Neural progenitor cell (in vitro differentiated cells): Measurements from ENCODE around the gene TFCP2. TPM values are rescaled to one million over a fixed set of nuclear protein-coding genes. Genes with fewer than 3 reads are reported as not detected.
A peak's percentile ranks its signal among the peaks of the same experiment; 100 is the strongest.

Experiments
- DNase-seq: peaks from one replicate; pipeline ENCODE4 v3.0.0-alpha.2; 2016; ENCODE audit warnings: low spot score
- H2AFZ ChIP-seq: fragments of 200-600 bp; sonication (generic); replicated peaks from 2 replicates; pipeline ENCODE4 v1.6.1; 2016; ENCODE audit warnings: antibody characterized with exemption
- H3F3A ChIP-seq: fragments of 200-600 bp; sonication (generic); 2 replicates; pipeline ENCODE4 v1.6.1; 2016; ENCODE audit warnings: antibody characterized with exemption, low read depth
- H3K27ac ChIP-seq: fragments of 200-600 bp; sonication (generic); 2 replicates; pipeline ENCODE4 v1.5.1; 2016; ENCODE audit warnings: mild to moderate bottlenecking
- H3K27me3 ChIP-seq: fragments of 200-600 bp; sonication (generic); 2 replicates; pipeline ENCODE4 v1.6.1; 2016; ENCODE audit warnings: mild to moderate bottlenecking, moderate library complexity
- H3K36me3 ChIP-seq: fragments of 200-600 bp; sonication (generic); 2 replicates; pipeline ENCODE4 v1.5.1; 2016
- H3K4me1 ChIP-seq: fragments of 200-600 bp; sonication (generic); 2 replicates; pipeline ENCODE4 v1.6.1; 2016; ENCODE audit warnings: mixed run types
- H3K4me2 ChIP-seq: fragments of 200-600 bp; sonication (generic); 2 replicates; pipeline ENCODE4 v1.6.1; 2016
- H3K4me3 ChIP-seq: fragments of 200-600 bp; sonication (generic); 2 replicates; pipeline ENCODE4 v1.5.1; 2016
- H3K79me2 ChIP-seq: fragments of 200-600 bp; sonication (generic); 2 replicates; pipeline ENCODE4 v1.6.1; 2016; ENCODE audit warnings: low read depth
- H3K9ac ChIP-seq: fragments of 200-600 bp; sonication (generic); 2 replicates; pipeline ENCODE4 v1.6.1; 2016
- H3K9me3 ChIP-seq: fragments of 200-600 bp; sonication (generic); 2 replicates; pipeline ENCODE4 v1.5.1; 2016; ENCODE audit warnings: low read depth
- H4K20me1 ChIP-seq: fragments of 200-600 bp; sonication (generic); 2 replicates; pipeline ENCODE4 v1.6.1; 2016; ENCODE audit warnings: low read depth
- H3K27ac Mint-ChIP-seq: 3 replicates; pipeline ENCODE4 v1.8.0; 2021; ENCODE audit warnings: mixed read lengths
- H3K27me3 Mint-ChIP-seq: 2 replicates; pipeline ENCODE4 v1.8.0; 2022; ENCODE audit warnings: low read depth, mild to moderate bottlenecking, inconsistent platforms, moderate library complexity, mixed read lengths; ENCODE audit not compliant: insufficient read depth
- H3K36me3 Mint-ChIP-seq: 3 replicates; pipeline ENCODE4 v1.8.0; 2021; ENCODE audit warnings: mixed read lengths
- H3K4me1 Mint-ChIP-seq: 3 replicates; pipeline ENCODE4 v1.8.0; 2021; ENCODE audit warnings: mixed read lengths
- H3K4me3 Mint-ChIP-seq: 3 replicates; pipeline ENCODE4 v1.8.0; 2021; ENCODE audit warnings: mild to moderate bottlenecking, moderate library complexity, mixed read lengths
- H3K9me3 Mint-ChIP-seq: 3 replicates; pipeline ENCODE4 v1.8.0; 2020; ENCODE audit warnings: mixed read lengths
- CTCF ChIP-seq: fragments of 200-600 bp; sonication (generic); IDR thresholded peaks from 2 replicates; pipeline ENCODE4 v1.5.1; 2017; ENCODE audit warnings: antibody characterized with exemption, mild to moderate bottlenecking
- EZH2 ChIP-seq: fragments of 200-600 bp; sonication (generic); IDR thresholded peaks from 2 replicates; pipeline ENCODE4 v1.6.1; 2017; ENCODE audit warnings: antibody characterized with exemption, mild to moderate bottlenecking, moderate library complexity
- EZH2phosphoT487 ChIP-seq: fragments of 200-600 bp; sonication (generic); IDR thresholded peaks from 2 replicates; pipeline ENCODE4 v1.6.1; 2017; ENCODE audit warnings: antibody characterized with exemption
- total RNA-seq: library from RNA; depleted of rRNA; stranded (reverse); fragments of >200 nt; gene quantifications from 2 replicates; pipeline ENCODE4 v1.2.3, GENCODE V29; 2015; ENCODE audit warnings: low replicate concordance

TFCP2 gene
- total RNA-seq, 1 donor from 2014 or later: 28.8 TPM

GRCh38 chr12:51156245-51156765, 16.6 kb downstream of the TFCP2 start:
- Histone ChIP-seq H3K9me3 (no peaks in the 10 kb centered on the region), H3K4me1 (no peaks in the 10 kb centered on the region), H3F3A (no peaks in the 10 kb centered on the region), H3K27ac (no peak overlapping the region), H3K79me2 (peaks cover 82% of the 10 kb centered on the region), H3K36me3 (no peaks in the 10 kb centered on the region), H4K20me1 (peaks cover 18% of the 10 kb centered on the region), H3K27me3 (no peaks in the 10 kb centered on the region), H2AFZ (no peak overlapping the region), H3K9ac (no peak overlapping the region), H3K4me3 (no peak overlapping the region), H3K4me2 (no peak overlapping the region)
- Mint-ChIP-seq H3K4me1 (peaks cover 4% of the 10 kb centered on the region), H3K27ac (no peak overlapping the region), H3K4me3 (no peak overlapping the region), H3K36me3 (peaks cover 5% of the 10 kb centered on the region), H3K9me3 (no peaks in the 10 kb centered on the region), H3K27me3 (no peaks in the 10 kb centered on the region)
- TF ChIP-seq EZH2 (no peak), CTCF (no peak), EZH2phosphoT487 (no peak)
- no peak for DNase-seq

GRCh38 chr12:51152953-51153352, 20.0 kb downstream of the TFCP2 start:
- Histone ChIP-seq H3K79me2 (peaks cover 81% of the 10 kb centered on the region), H3K4me2 (no peak overlapping the region), H3K27me3 (no peaks in the 10 kb centered on the region), H3K9ac (no peak overlapping the region), H2AFZ (no peak overlapping the region), H3K27ac (no peak overlapping the region), H4K20me1 (peaks cover 8% of the 10 kb centered on the region), H3F3A (no peaks in the 10 kb centered on the region), H3K4me1 (no peaks in the 10 kb centered on the region), H3K36me3 (no peaks in the 10 kb centered on the region), H3K9me3 (no peaks in the 10 kb centered on the region), H3K4me3 (no peak overlapping the region)
- no peak overlapping the region for H3K27ac Mint-ChIP-seq
- peaks cover 5% of the 10 kb centered on the region for H3K4me1 Mint-ChIP-seq
- DNase-seq: no peak
- H3K27me3 Mint-ChIP-seq: no peaks in the 10 kb centered on the region
- TF ChIP-seq CTCF: no peak
- no peak for TF ChIP-seq EZH2phosphoT487
- TF ChIP-seq EZH2: no peak
- H3K36me3 Mint-ChIP-seq: peaks cover 2% of the 10 kb centered on the region
- no peaks in the 10 kb centered on the region for H3K9me3 Mint-ChIP-seq
- no peak overlapping the region for H3K4me3 Mint-ChIP-seq

DNA sequence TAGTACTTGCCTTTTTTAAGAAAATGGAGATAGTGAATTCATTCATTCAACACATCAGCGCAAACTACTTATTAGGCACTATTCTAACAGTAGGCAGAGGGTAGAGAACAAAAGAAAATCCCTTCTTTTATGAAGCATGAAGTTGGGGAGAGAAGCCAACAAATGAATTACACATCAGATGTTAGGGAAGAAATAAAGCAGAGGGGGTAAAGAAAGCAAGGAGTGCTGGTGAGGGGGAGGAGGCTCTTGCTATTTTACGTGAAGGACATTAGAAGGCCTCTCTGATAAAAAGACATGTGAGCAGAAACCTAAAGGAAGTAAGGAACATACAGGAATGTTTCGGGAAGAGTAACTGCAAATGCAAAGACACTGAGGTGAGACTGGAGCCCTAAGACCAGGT, 22.2 kb downstream of the TFCP2 start:
- H3K9me3 Mint-ChIP-seq: no peaks in the 10 kb centered on the region
- no peak overlapping the region for H2AFZ ChIP-seq
- H3K4me1 Mint-ChIP-seq: peaks cover 5% of the 10 kb centered on the region
- H3K9me3 ChIP-seq: no peaks in the 10 kb centered on the region
- TF ChIP-seq EZH2 (no peak), CTCF (no peak), EZH2phosphoT487 (no peak)
- no peak overlapping the region for H3K4me3 ChIP-seq
- no peaks in the 10 kb centered on the region for H3F3A ChIP-seq
- no peak overlapping the region for H3K4me2 ChIP-seq
- no peak overlapping the region for H3K4me3 Mint-ChIP-seq
- H3K27me3 Mint-ChIP-seq: no peaks in the 10 kb centered on the region
- peaks cover 12% of the 10 kb centered on the region for H4K20me1 ChIP-seq
- peaks cover 92% of the 10 kb centered on the region for H3K79me2 ChIP-seq
- no peaks in the 10 kb centered on the region for H3K27me3 ChIP-seq
- peak overlapping the region; percentile 20 for H3K27ac ChIP-seq
- peaks cover 2% of the 10 kb centered on the region for H3K36me3 Mint-ChIP-seq
- no peaks in the 10 kb centered on the region for H3K4me1 ChIP-seq
- DNase-seq: no peak
- H3K36me3 ChIP-seq: no peaks in the 10 kb centered on the region
- H3K9ac ChIP-seq: no peak overlapping the region
- H3K27ac Mint-ChIP-seq: no peak overlapping the region
